ENCODE data around the gene RASSF5.
"Not testable (repeated sequence)": the region's sequence is repeated elsewhere in the genome, so short reads cannot be mapped to it uniquely, and the experiment has no call there.

Gene RASSF5

GRCh38 chr1:206575894-206576737, 68.8 kb downstream of the RASSF5 start:
- no peak for DNase-seq
- Histone ChIP-seq H3K4me3 (ENCODE audit: insufficient read depth, low read depth, low read length, poor library complexity, severe bottlenecking) (peak overlapping the region; percentile 11), H3K4me1 (ENCODE audit: control insufficient read depth, insufficient read depth, low read length, poor library complexity, severe bottlenecking) (peaks cover 83% of the 10 kb centered on the region), H3K27ac (ENCODE audit: insufficient read depth, low read length, poor library complexity, severe bottlenecking) (peak overlapping the region; percentile 93), H3K27me3 (replicated peaks; ENCODE audit: control insufficient read depth, insufficient read depth, low read length, poor library complexity, severe bottlenecking) (no peaks in the 10 kb centered on the region), H3K36me3 (ENCODE audit: control insufficient read depth, insufficient read depth, low read length) (peaks cover 17% of the 10 kb centered on the region), H3K9me3 (ENCODE audit: control insufficient read depth, low read length) (no peaks in the 10 kb centered on the region)

GRCh38 chr1:206577626-206578025, 70.3 kb downstream of the RASSF5 start:
- no peaks in the 10 kb centered on the region for H3K27me3 ChIP-seq (replicated peaks; ENCODE audit: control insufficient read depth, insufficient read depth, low read length, poor library complexity, severe bottlenecking)
- peaks cover 87% of the 10 kb centered on the region for H3K4me1 ChIP-seq (ENCODE audit: control insufficient read depth, insufficient read depth, low read length, poor library complexity, severe bottlenecking)
- no peak overlapping the region for H3K4me3 ChIP-seq (ENCODE audit: insufficient read depth, low read depth, low read length, poor library complexity, severe bottlenecking)
- H3K9me3 ChIP-seq (ENCODE audit: control insufficient read depth, low read length): no peaks in the 10 kb centered on the region
- H3K27ac ChIP-seq (ENCODE audit: insufficient read depth, low read length, poor library complexity, severe bottlenecking): peak overlapping the region; percentile 93
- H3K36me3 ChIP-seq (ENCODE audit: control insufficient read depth, insufficient read depth, low read length): peaks cover 2% of the 10 kb centered on the region
- DNase-seq: no peak

- Histone ChIP-seq H3K27me3 (replicated peaks; ENCODE audit: control insufficient read depth, insufficient read depth, low read length, poor library complexity, severe bottlenecking) (no peaks in the 10 kb centered on the region), H3K4me3 (ENCODE audit: insufficient read depth, low read depth, low read length, poor library complexity, severe bottlenecking) (no peak overlapping the region), H3K9me3 (ENCODE audit: control insufficient read depth, low read length) (no peaks in the 10 kb centered on the region), H3K4me1 (ENCODE audit: control insufficient read depth, insufficient read depth, low read length, poor library complexity, severe bottlenecking) (peaks cover 90% of the 10 kb centered on the region), H3K27ac (ENCODE audit: insufficient read depth, low read length, poor library complexity, severe bottlenecking) (peak overlapping the region; percentile 93), H3K36me3 (ENCODE audit: control insufficient read depth, insufficient read depth, low read length) (peaks cover 4% of the 10 kb centered on the region)
- DNase-seq: no peak
Measured at GRCh38 chr1:206578068-206578977, 71.0 kb downstream of the RASSF5 start.

- Histone ChIP-seq H3K9me3 (ENCODE audit: control insufficient read depth, low read length) (no peaks in the 10 kb centered on the region), H3K4me1 (ENCODE audit: control insufficient read depth, insufficient read depth, low read length, poor library complexity, severe bottlenecking) (peaks cover 90% of the 10 kb centered on the region), H3K36me3 (ENCODE audit: control insufficient read depth, insufficient read depth, low read length) (peaks cover 10% of the 10 kb centered on the region), H3K27me3 (replicated peaks; ENCODE audit: control insufficient read depth, insufficient read depth, low read length, poor library complexity, severe bottlenecking) (no peaks in the 10 kb centered on the region), H3K4me3 (ENCODE audit: insufficient read depth, low read depth, low read length, poor library complexity, severe bottlenecking) (peak overlapping the region; percentile 11), H3K27ac (ENCODE audit: insufficient read depth, low read length, poor library complexity, severe bottlenecking) (peak overlapping the region; percentile 93)
- no peak for DNase-seq
Measured at GRCh38 chr1:206578978-206579374, 71.6 kb downstream of the RASSF5 start.

- Histone ChIP-seq H3K36me3 (ENCODE audit: control insufficient read depth, insufficient read depth, low read length) (peaks cover 19% of the 10 kb centered on the region), H3K4me3 (ENCODE audit: insufficient read depth, low read depth, low read length, poor library complexity, severe bottlenecking) (peak overlapping the region; percentile 35), H3K27me3 (replicated peaks; ENCODE audit: control insufficient read depth, insufficient read depth, low read length, poor library complexity, severe bottlenecking) (no peaks in the 10 kb centered on the region), H3K4me1 (ENCODE audit: control insufficient read depth, insufficient read depth, low read length, poor library complexity, severe bottlenecking) (peaks cover 84% of the 10 kb centered on the region), H3K27ac (ENCODE audit: insufficient read depth, low read length, poor library complexity, severe bottlenecking) (peak overlapping the region; percentile 93), H3K9me3 (ENCODE audit: control insufficient read depth, low read length) (no peaks in the 10 kb centered on the region)
- peak; percentile 84 to 86 (median 85) for DNase-seq
Measured at GRCh38 chr1:206579747-206580437, 72.6 kb downstream of the RASSF5 start.

- peak overlapping the region; percentile 35 for H3K4me3 ChIP-seq (ENCODE audit: insufficient read depth, low read depth, low read length, poor library complexity, severe bottlenecking)
- H3K27ac ChIP-seq (ENCODE audit: insufficient read depth, low read length, poor library complexity, severe bottlenecking): peak overlapping the region; percentile 93
- peaks cover 26% of the 10 kb centered on the region for H3K36me3 ChIP-seq (ENCODE audit: control insufficient read depth, insufficient read depth, low read length)
- no peaks in the 10 kb centered on the region for H3K27me3 ChIP-seq (replicated peaks; ENCODE audit: control insufficient read depth, insufficient read depth, low read length, poor library complexity, severe bottlenecking)
- H3K4me1 ChIP-seq (ENCODE audit: control insufficient read depth, insufficient read depth, low read length, poor library complexity, severe bottlenecking): peaks cover 80% of the 10 kb centered on the region
- no peak for DNase-seq
- H3K9me3 ChIP-seq (ENCODE audit: control insufficient read depth, low read length): no peaks in the 10 kb centered on the region
Measured at GRCh38 chr1:206580438-206581113, 73.2 kb downstream of the RASSF5 start.

GRCh38 chr1:206581114-206581497, 73.8 kb downstream of the RASSF5 start:
- DNase-seq; H3K9me3 ChIP-seq (ENCODE audit: control insufficient read depth, low read length); H3K27me3 ChIP-seq (replicated peaks; ENCODE audit: control insufficient read depth, insufficient read depth, low read length, poor library complexity, severe bottlenecking): not testable (repeated sequence)
- Histone ChIP-seq H3K27ac (ENCODE audit: insufficient read depth, low read length, poor library complexity, severe bottlenecking) (peak overlapping the region; percentile 93), H3K4me3 (ENCODE audit: insufficient read depth, low read depth, low read length, poor library complexity, severe bottlenecking) (peak overlapping the region; percentile 35), H3K36me3 (ENCODE audit: control insufficient read depth, insufficient read depth, low read length) (peaks cover 32% of the 10 kb centered on the region), H3K4me1 (ENCODE audit: control insufficient read depth, insufficient read depth, low read length, poor library complexity, severe bottlenecking) (peaks cover 75% of the 10 kb centered on the region)

GRCh38 chr1:206581571-206581981, 74.2 kb downstream of the RASSF5 start:
- no peaks in the 10 kb centered on the region for H3K27me3 ChIP-seq (replicated peaks; ENCODE audit: control insufficient read depth, insufficient read depth, low read length, poor library complexity, severe bottlenecking)
- H3K9me3 ChIP-seq (ENCODE audit: control insufficient read depth, low read length): no peaks in the 10 kb centered on the region
- peak overlapping the region; percentile 7 for H3K4me3 ChIP-seq (ENCODE audit: insufficient read depth, low read depth, low read length, poor library complexity, severe bottlenecking)
- peaks cover 36% of the 10 kb centered on the region for H3K36me3 ChIP-seq (ENCODE audit: control insufficient read depth, insufficient read depth, low read length)
- peak; percentile 73 to 79 (median 75) for DNase-seq
- peaks cover 70% of the 10 kb centered on the region for H3K4me1 ChIP-seq (ENCODE audit: control insufficient read depth, insufficient read depth, low read length, poor library complexity, severe bottlenecking)
- H3K27ac ChIP-seq (ENCODE audit: insufficient read depth, low read length, poor library complexity, severe bottlenecking): peak overlapping the region; percentile 93

- Histone ChIP-seq H3K27ac (ENCODE audit: insufficient read depth, low read length, poor library complexity, severe bottlenecking) (peak overlapping the region; percentile 93), H3K27me3 (replicated peaks; ENCODE audit: control insufficient read depth, insufficient read depth, low read length, poor library complexity, severe bottlenecking) (no peaks in the 10 kb centered on the region), H3K4me3 (ENCODE audit: insufficient read depth, low read depth, low read length, poor library complexity, severe bottlenecking) (no peak overlapping the region), H3K4me1 (ENCODE audit: control insufficient read depth, insufficient read depth, low read length, poor library complexity, severe bottlenecking) (peaks cover 61% of the 10 kb centered on the region), H3K9me3 (ENCODE audit: control insufficient read depth, low read length) (no peaks in the 10 kb centered on the region), H3K36me3 (ENCODE audit: control insufficient read depth, insufficient read depth, low read length) (peaks cover 46% of the 10 kb centered on the region)
- DNase-seq: no peak
Measured at GRCh38 chr1:206582537-206582936, 75.2 kb downstream of the RASSF5 start.

All from effector memory CD4-positive, alpha-beta T cell (primary cell).